ENCODE data around the gene CHAD.
A peak's percentile ranks its signal among the peaks of the same experiment; 100 is the strongest.

DNA sequence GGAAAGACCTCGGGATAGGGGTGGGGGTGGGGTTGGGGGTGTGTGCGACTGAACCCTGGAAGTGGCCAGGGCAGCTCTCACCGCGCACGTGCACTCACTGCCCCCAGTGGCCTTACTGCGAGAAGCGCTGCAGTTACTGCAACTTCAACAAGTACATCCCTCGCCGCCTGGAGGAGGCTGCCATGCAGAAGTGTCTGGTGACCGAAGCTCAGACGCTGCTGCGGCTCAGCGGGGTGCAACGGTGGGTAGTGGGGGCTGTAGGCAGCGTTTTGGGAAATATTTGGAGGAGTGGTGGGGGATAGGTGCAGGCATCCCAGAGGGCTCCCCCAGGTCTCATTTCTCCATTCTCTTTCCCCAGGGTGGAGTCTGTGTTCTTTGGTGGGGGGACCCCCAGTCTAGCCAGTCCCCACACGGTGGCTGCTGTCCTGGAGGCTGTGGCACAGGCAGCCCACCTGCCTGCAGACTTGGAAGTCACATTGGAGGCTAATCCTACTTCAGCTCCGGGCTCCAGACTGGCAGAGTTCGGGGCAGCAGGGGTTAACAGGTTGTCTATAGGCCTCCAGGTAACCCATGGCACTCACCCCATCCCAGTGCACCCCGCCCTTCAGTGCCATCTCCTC lies 11.0 kb upstream of the CHAD start:
- TF ChIP-seq POLR2A (IDR thresholded peaks at IDR 0.05; ENCODE audit: low read depth, low read length), result no peak
- TF ChIP-seq, protein P1, sequence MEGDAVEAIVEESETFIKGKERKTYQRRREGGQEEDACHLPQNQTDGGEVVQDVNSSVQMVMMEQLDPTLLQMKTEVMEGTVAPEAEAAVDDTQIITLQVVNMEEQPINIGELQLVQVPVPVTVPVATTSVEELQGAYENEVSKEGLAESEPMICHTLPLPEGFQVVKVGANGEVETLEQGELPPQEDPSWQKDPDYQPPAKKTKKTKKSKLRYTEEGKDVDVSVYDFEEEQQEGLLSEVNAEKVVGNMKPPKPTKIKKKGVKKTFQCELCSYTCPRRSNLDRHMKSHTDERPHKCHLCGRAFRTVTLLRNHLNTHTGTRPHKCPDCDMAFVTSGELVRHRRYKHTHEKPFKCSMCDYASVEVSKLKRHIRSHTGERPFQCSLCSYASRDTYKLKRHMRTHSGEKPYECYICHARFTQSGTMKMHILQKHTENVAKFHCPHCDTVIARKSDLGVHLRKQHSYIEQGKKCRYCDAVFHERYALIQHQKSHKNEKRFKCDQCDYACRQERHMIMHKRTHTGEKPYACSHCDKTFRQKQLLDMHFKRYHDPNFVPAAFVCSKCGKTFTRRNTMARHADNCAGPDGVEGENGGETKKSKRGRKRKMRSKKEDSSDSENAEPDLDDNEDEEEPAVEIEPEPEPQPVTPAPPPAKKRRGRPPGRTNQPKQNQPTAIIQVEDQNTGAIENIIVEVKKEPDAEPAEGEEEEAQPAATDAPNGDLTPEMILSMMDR (IDR thresholded peaks at IDR 0.05; ENCODE audit: extremely low read depth in 1 of 2, insufficient read depth in 1 of 2, low read depth in 1 of 2, low read length in 2 of 2), result peak; percentile 28 to 82
- TF ChIP-seq POLR2AphosphoS5 (IDR thresholded peaks at IDR 0.05; ENCODE audit: insufficient read depth, low read depth, low read length), result peak; percentile 25
